WTC11 (cell line): Measurements from ENCODE around the gene MX2. TPM values are rescaled to one million over a fixed set of nuclear protein-coding genes. Genes with fewer than 3 reads are reported as not detected.

Experiments used
- ATAC-seq: fragments of 200-7000 bp; cut with Tn5 transposase; 2 replicates; pipeline ENCODE4 v1.10.0; 2021; ENCODE audit warnings: mild to moderate bottlenecking, moderate library complexity
- CTCF ChIA-PET: fragments of 300-600 bp; sonication (Branson Sonifier 250); formaldehyde crosslinking; loops from one replicate; lab custom pipeline; 2021; ENCODE audit warnings: antibody characterized with exemption; lab: Charles Lee
- POLR2A ChIA-PET: fragments of 350-600 bp; sonication (Branson Sonifier 250); formaldehyde crosslinking; loops from one replicate; lab custom pipeline; 2021; ENCODE audit warnings: antibody characterized with exemption; lab: Charles Lee
- DNase-seq: peaks from one replicate; pipeline ENCODE4 v3.0.0; 2021; ENCODE audit warnings: low spot score
- H3K27ac Mint-ChIP-seq: 2 replicates; pipeline ENCODE4 v1.8.0; 2021; ENCODE audit warnings: mixed read lengths
- H3K27me3 Mint-ChIP-seq: 2 replicates; pipeline ENCODE4 v1.8.0; 2021; ENCODE audit warnings: low read depth, mild to moderate bottlenecking, moderate library complexity, mixed read lengths
- H3K36me3 Mint-ChIP-seq: 2 replicates; pipeline ENCODE4 v1.8.0; 2021; ENCODE audit warnings: mixed read lengths
- H3K4me1 Mint-ChIP-seq: 2 replicates; pipeline ENCODE4 v1.8.0; 2022; ENCODE audit warnings: mixed read lengths
- H3K4me3 Mint-ChIP-seq: 2 replicates; pipeline ENCODE4 v1.8.0; 2021; ENCODE audit warnings: mild to moderate bottlenecking, moderate library complexity, mixed read lengths
- H3K9me3 Mint-ChIP-seq: 2 replicates; pipeline ENCODE4 v1.8.0; 2021; ENCODE audit warnings: mixed read lengths
- AR ChIP-seq: fragments of 250-450 bp; sonication (Bioruptor Pico); IDR thresholded peaks from 2 replicates; pipeline ENCODE4 v1.9.0; 2021; ENCODE audit warnings: mild to moderate bottlenecking
- CBFB ChIP-seq: sonication (generic); formaldehyde crosslinking; IDR thresholded peaks from 2 replicates; pipeline ENCODE4 v1.8.1; 2022; ENCODE audit warnings: mild to moderate bottlenecking, low read depth, missing genetic modification reagents
- CREB1 ChIP-seq: sonication (generic); formaldehyde crosslinking; IDR thresholded peaks from 2 replicates; pipeline ENCODE4 v1.8.0; 2023; ENCODE audit warnings: mild to moderate bottlenecking, missing genetic modification reagents
- CREM ChIP-seq: sonication (generic); formaldehyde crosslinking; IDR thresholded peaks from 2 replicates; pipeline ENCODE4 v1.8.1; 2022; ENCODE audit warnings: mild to moderate bottlenecking, missing genetic modification reagents, moderate library complexity
- ELF4 ChIP-seq: sonication (generic); formaldehyde crosslinking; IDR thresholded peaks from 2 replicates; pipeline ENCODE4 v1.8.1; 2022; ENCODE audit warnings: low read depth, mild to moderate bottlenecking, moderate library complexity, missing genetic modification reagents
- HMGA2 ChIP-seq: fragments of 250-450 bp; sonication (Bioruptor Pico); IDR thresholded peaks from 2 replicates; pipeline ENCODE4 v1.4.0; 2021; ENCODE audit warnings: mild to moderate bottlenecking, moderate library complexity
- HMGXB4 ChIP-seq: sonication (generic); formaldehyde crosslinking; IDR thresholded peaks from 2 replicates; pipeline ENCODE4 v1.8.1; 2023; ENCODE audit warnings: mild to moderate bottlenecking, moderate library complexity, missing genetic modification reagents
- MXD4 ChIP-seq: fragments of 250-450 bp; sonication (Bioruptor Pico); IDR thresholded peaks from 2 replicates; pipeline ENCODE4 v1.8.0; 2021; ENCODE audit warnings: mild to moderate bottlenecking, moderate library complexity, borderline replicate concordance
- NFYB ChIP-seq: sonication (generic); formaldehyde crosslinking; conservative IDR thresholded peaks from 2 replicates; pipeline ENCODE4 v1.8.0; 2022; ENCODE audit warnings: low read depth, missing genetic modification reagents
- RELA ChIP-seq: sonication (generic); formaldehyde crosslinking; IDR thresholded peaks from 2 replicates; pipeline ENCODE4 v1.8.1; 2022; ENCODE audit warnings: missing genetic modification reagents, mild to moderate bottlenecking, borderline replicate concordance
- SP1 ChIP-seq: sonication (generic); formaldehyde crosslinking; conservative IDR thresholded peaks from 2 replicates; pipeline ENCODE4 v1.8.1; 2022; ENCODE audit warnings: missing genetic modification reagents
- TP53 ChIP-seq: sonication (generic); formaldehyde crosslinking; IDR thresholded peaks from 2 replicates; pipeline ENCODE4 v1.8.1; 2023; ENCODE audit warnings: mild to moderate bottlenecking, missing genetic modification reagents
- USF1 ChIP-seq: sonication (generic); formaldehyde crosslinking; IDR thresholded peaks from 2 replicates; pipeline ENCODE4 v1.8.0; 2022; ENCODE audit warnings: mild to moderate bottlenecking, missing genetic modification reagents
- ZNF263 ChIP-seq: sonication (generic); formaldehyde crosslinking; IDR thresholded peaks from 2 replicates; pipeline ENCODE4 v1.8.1; 2022; ENCODE audit warnings: low read depth, mild to moderate bottlenecking, moderate library complexity, missing genetic modification reagents
- ZNF396 ChIP-seq: fragments of 250-450 bp; sonication (Bioruptor Pico); IDR thresholded peaks from 2 replicates; pipeline ENCODE4 v1.8.0; 2021; ENCODE audit warnings: mild to moderate bottlenecking, moderate library complexity, borderline replicate concordance
- ZNF512 ChIP-seq: sonication (generic); formaldehyde crosslinking; IDR thresholded peaks from 2 replicates; pipeline ENCODE4 v1.8.1; 2022; ENCODE audit warnings: missing genetic modification reagents, borderline replicate concordance
- total RNA-seq: library from RNA; stranded (reverse); gene quantifications from 3 replicates; pipeline ENCODE4 v1.2.3, GENCODE V29; 2021
- TF ChIP-seq, protein P1 (sequence below): fragments of 250-450 bp; sonication (Bioruptor Pico); IDR thresholded peaks from 2 replicates; pipeline ENCODE4 v1.9.0; 2021; ENCODE audit warnings: mild to moderate bottlenecking
- TF ChIP-seq, protein P2 (sequence below): fragments of 250-450 bp; sonication (Bioruptor Pico); conservative IDR thresholded peaks from 2 replicates; pipeline ENCODE4 v1.9.0; 2021; ENCODE audit warnings: mild to moderate bottlenecking
- TF ChIP-seq, protein P3 (sequence below): sonication (generic); formaldehyde crosslinking; conservative IDR thresholded peaks from 2 replicates; pipeline ENCODE4 v1.8.1; 2023; ENCODE audit warnings: mild to moderate bottlenecking, low read depth, missing genetic modification reagents, moderate library complexity
- TF ChIP-seq, protein P4 (sequence below): sonication (generic); formaldehyde crosslinking; IDR thresholded peaks from 2 replicates; pipeline ENCODE4 v1.8.1; 2022; ENCODE audit warnings: low read depth, missing genetic modification reagents, borderline replicate concordance

The MX2 gene
- total RNA-seq, 1 experiment from 2014 or later = 2.6 TPM

GRCh38 chr21:41447356-41447755, 85.5 kb downstream of the MX2 start:
- H3K9me3 Mint-ChIP-seq = no peaks in the 10 kb centered on the region
- H3K27ac Mint-ChIP-seq = no peak overlapping the region
- peaks cover 3% of the 10 kb centered on the region for H3K27me3 Mint-ChIP-seq
- H3K36me3 Mint-ChIP-seq = no peaks in the 10 kb centered on the region
- no peak for DNase-seq
- peaks cover 3% of the 10 kb centered on the region; the same call in 1 of the 2 replicates for H3K4me1 Mint-ChIP-seq
- no peak overlapping the region for H3K4me3 Mint-ChIP-seq
- POLR2A ChIA-PET = no interaction called here
- TF ChIP-seq, protein P1, sequence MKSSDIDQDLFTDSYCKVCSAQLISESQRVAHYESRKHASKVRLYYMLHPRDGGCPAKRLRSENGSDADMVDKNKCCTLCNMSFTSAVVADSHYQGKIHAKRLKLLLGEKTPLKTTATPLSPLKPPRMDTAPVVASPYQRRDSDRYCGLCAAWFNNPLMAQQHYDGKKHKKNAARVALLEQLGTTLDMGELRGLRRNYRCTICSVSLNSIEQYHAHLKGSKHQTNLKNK (CRISPR knock-in tag) = no peak
- no peak for TF ChIP-seq ZNF263 (CRISPR knock-in tag)
- no peak for TF ChIP-seq CREB1 (CRISPR knock-in tag)
- no peak for TF ChIP-seq HMGA2 (CRISPR knock-in tag)
- TF ChIP-seq SP1 = no peak
- TF ChIP-seq CBFB (CRISPR knock-in tag) = no peak
- TF ChIP-seq, protein P2, sequence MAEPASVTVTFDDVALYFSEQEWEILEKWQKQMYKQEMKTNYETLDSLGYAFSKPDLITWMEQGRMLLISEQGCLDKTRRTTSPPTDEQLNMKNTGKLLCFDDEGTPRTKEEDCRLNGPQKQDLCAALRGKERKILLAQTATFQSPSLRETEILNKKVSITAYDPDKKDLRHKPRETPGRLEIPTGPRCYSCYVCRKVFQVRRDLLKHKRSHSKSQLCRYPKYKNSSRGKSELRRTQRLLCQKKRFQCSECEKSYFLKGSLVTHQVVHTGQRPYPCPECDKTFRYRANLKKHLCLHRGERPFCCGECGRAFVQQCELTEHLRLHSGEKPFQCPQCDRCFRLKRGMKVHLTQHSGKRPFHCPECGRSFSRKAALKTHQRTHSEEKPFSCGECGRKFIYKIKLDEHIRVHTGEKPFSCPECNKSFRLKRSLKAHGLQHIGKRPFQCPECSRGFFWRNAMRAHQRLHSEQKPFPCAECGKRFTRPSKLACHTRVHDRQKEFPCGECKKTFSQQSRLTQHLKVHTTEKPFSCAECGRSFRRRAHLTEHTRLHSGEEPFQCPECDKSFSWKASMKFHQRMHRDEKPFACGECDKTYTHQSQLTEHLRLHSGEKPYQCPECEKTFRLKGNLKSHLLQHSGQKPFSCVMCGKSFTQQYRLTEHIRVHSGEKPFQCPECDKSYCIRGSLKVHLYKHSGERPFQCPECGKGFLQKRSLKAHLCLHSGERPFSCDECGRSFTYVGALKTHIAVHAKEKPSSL (CRISPR knock-in tag) = no peak
- TF ChIP-seq NFYB = no peak
- TF ChIP-seq ZNF512 (CRISPR knock-in tag) = no peak
- TF ChIP-seq ELF4 (CRISPR knock-in tag) = no peak
- no peak for TF ChIP-seq MXD4
- no peak for TF ChIP-seq AR (CRISPR knock-in tag)
- TF ChIP-seq HMGXB4 = no peak
- no peak for TF ChIP-seq ZNF396 (CRISPR knock-in tag)
- TF ChIP-seq, all 79 proteins: peak for 0
- ATAC-seq = no peak
- CTCF ChIA-PET = no interaction called here

- DNase-seq = no peak
- Mint-ChIP-seq H3K27me3 (peaks cover 3% of the 10 kb centered on the region), H3K36me3 (no peaks in the 10 kb centered on the region), H3K4me3 (no peak overlapping the region), H3K9me3 (no peaks in the 10 kb centered on the region), H3K4me1 (peaks cover 23% of the 10 kb centered on the region), H3K27ac (no peak overlapping the region)
- CTCF ChIA-PET = no interaction called here
- TF ChIP-seq USF1 (no peak), CREM (CRISPR knock-in tag) (no peak), TP53 (no peak), RELA (no peak)
- TF ChIP-seq, protein P3, sequence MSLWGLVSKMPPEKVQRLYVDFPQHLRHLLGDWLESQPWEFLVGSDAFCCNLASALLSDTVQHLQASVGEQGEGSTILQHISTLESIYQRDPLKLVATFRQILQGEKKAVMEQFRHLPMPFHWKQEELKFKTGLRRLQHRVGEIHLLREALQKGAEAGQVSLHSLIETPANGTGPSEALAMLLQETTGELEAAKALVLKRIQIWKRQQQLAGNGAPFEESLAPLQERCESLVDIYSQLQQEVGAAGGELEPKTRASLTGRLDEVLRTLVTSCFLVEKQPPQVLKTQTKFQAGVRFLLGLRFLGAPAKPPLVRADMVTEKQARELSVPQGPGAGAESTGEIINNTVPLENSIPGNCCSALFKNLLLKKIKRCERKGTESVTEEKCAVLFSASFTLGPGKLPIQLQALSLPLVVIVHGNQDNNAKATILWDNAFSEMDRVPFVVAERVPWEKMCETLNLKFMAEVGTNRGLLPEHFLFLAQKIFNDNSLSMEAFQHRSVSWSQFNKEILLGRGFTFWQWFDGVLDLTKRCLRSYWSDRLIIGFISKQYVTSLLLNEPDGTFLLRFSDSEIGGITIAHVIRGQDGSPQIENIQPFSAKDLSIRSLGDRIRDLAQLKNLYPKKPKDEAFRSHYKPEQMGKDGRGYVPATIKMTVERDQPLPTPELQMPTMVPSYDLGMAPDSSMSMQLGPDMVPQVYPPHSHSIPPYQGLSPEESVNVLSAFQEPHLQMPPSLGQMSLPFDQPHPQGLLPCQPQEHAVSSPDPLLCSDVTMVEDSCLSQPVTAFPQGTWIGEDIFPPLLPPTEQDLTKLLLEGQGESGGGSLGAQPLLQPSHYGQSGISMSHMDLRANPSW (CRISPR knock-in tag) = no peak
- TF ChIP-seq, protein P4, sequence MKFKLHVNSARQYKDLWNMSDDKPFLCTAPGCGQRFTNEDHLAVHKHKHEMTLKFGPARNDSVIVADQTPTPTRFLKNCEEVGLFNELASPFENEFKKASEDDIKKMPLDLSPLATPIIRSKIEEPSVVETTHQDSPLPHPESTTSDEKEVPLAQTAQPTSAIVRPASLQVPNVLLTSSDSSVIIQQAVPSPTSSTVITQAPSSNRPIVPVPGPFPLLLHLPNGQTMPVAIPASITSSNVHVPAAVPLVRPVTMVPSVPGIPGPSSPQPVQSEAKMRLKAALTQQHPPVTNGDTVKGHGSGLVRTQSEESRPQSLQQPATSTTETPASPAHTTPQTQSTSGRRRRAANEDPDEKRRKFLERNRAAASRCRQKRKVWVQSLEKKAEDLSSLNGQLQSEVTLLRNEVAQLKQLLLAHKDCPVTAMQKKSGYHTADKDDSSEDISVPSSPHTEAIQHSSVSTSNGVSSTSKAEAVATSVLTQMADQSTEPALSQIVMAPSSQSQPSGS (CRISPR knock-in tag) = no peak
- ATAC-seq = no peak
- POLR2A ChIA-PET = no interaction called here
Measured at GRCh38 chr21:41449613-41450012, 87.8 kb downstream of the MX2 start.
